Heart left ventricle (tissue), 16 donors: Measurements from ENCODE around the gene PRXL2C. TPM values are rescaled to one million over a fixed set of nuclear protein-coding genes. Genes with fewer than 3 reads are reported as not detected.
"Not testable (repeated sequence)": the region's sequence is repeated elsewhere in the genome, so short reads cannot be mapped to it uniquely, and the experiment has no call there.

Experiments used
- ATAC-seq, 4 donors: fragments of 200-7000 bp; cut with Tn5 transposase; one replicate each; pipeline ENCODE4 v1.9.1; 2020 to 2022; ENCODE audit warnings: moderate library complexity in 4 of 4, mild to moderate bottlenecking in 3 of 4, moderate number of reproducible peaks in 1 of 4
- DNase-seq, 5 donors: peaks; one replicate each; pipeline ENCODE4 v3.0.0-alpha.2; 2020
- H3K27ac ChIP-seq, 12 donors: fragments of 200-600 bp; sonication (generic) in 4 of 12; one replicate each; pipeline versions ENCODE4 v1.5.0 to v1.8.0; 2016 to 2022; ENCODE audit warnings: mild to moderate bottlenecking in 2 of 12
- H3K27me3 ChIP-seq, 9 donors: fragments of 200-600 bp; sonication (generic) in 2 of 9; one replicate each; pipeline versions ENCODE4 v1.5.1 to v1.8.0; 2016 to 2022; ENCODE audit warnings: mild to moderate bottlenecking in 3 of 9
- H3K36me3 ChIP-seq, 9 donors: fragments of 200-600 bp; sonication (generic) in 2 of 9; one replicate each; pipeline versions ENCODE4 v1.5.0 to v1.8.0; 2018 to 2022; ENCODE audit warnings: mild to moderate bottlenecking in 2 of 9
- H3K4me1 ChIP-seq, 12 donors: fragments of 200-600 bp; sonication (generic) in 4 of 12; one replicate each; pipeline versions ENCODE4 v1.5.0 to v1.8.0; 2016 to 2022; ENCODE audit warnings: mild to moderate bottlenecking in 3 of 12
- H3K4me3 ChIP-seq, 12 donors: fragments of 200-600 bp; sonication (generic) in 4 of 12; one replicate each; pipeline versions ENCODE4 v1.5.0 to v1.8.0; 2017 to 2022; ENCODE audit warnings: mild to moderate bottlenecking in 9 of 12, moderate library complexity in 4 of 12
- H3K9me3 ChIP-seq, 12 donors: fragments of 200-600 bp; sonication (generic) in 4 of 12; one replicate each; pipeline versions ENCODE4 v1.5.0 to v1.8.0; 2016 to 2022; ENCODE audit warnings: mild to moderate bottlenecking in 1 of 12
- CTCF ChIP-seq, 12 donors: fragments of 200-600 bp; sonication (generic) in 4 of 12; IDR thresholded peaks; one replicate each; pipeline versions ENCODE4 v1.5.0 to v1.8.0; 2018 to 2022; ENCODE audit warnings: antibody characterized with exemption in 12 of 12, mild to moderate bottlenecking in 5 of 12
- POLR2A ChIP-seq, 2 donors: fragments of 450-650 bp; IDR thresholded peaks; one replicate each; pipeline ENCODE4 v1.6.1; 2017; ENCODE audit warnings: antibody characterized with exemption in 2 of 2, mild to moderate bottlenecking in 2 of 2, moderate library complexity in 2 of 2
- WGBS, 4 donors: extraction: QIAGEN DNeasy Blood & Tissue Kit in 2 of 4; methylation state at CpG; one replicate each; pipeline versions ENCODE4 v1.1.5 to v1.1.7; 2013 to 2018; 5-methylcytosine and 5-hydroxymethylcytosine counted together
- intact Hi-C, 10 donors: fragments of 100-400 bp; cut with DNase I; formaldehyde crosslinking; loops; one replicate each; pipeline versions ENCODE4 v1.11.1 to v1.14.2; 2022
- long read RNA-seq, 3 donors: library from polyadenylated mRNA; unstranded; transcript quantifications; one replicate each; pipeline ENCODE4 v2.0.0, GENCODE V29; 2020 to 2021
- polyA plus RNA-seq, 2 donors: library from polyadenylated mRNA; stranded (reverse); fragments of 200-250 nt; gene quantifications; one replicate each; pipeline ENCODE4 v1.2.3, GENCODE V29; 2013
- total RNA-seq, 9 donors: library from RNA; depleted of rRNA in 2 of 9; stranded (reverse); fragments of >200 nt in 2 of 9; fragmentation: NEBNext Ultra II Directional in 3 of 9; extraction: Animal tissue kit (Norgen Biotek cat#: 25700) in 3 of 9; gene quantifications; one replicate each; pipeline versions ENCODE4 v1.1.0 to v1.2.4, GENCODE V29; 2016 to 2023
- donor health status: ischemic (EF 13 %, LVEDD 7.1; RV severe dilation, severe dysfunction).
- donor health status: healthy with polysubstance abuse.
- donor health status: DM: no; HTN: yes; CAD: no.
- donor health status: DM: no; HTN: no; CAD: no.
- donor health status: ischemic (EF 25% LVEDD 6.9; RV normal size, moderate dysfunction).
- donor health status: ischemic (EF 25% LVEDD 5.7; RV mildly dilated, moderate dysfunction).
- donor health status: healthy.
- donor health status: DM: yes; HTN: yes; CAD: no.
- donor health status: ischemic (EF 35%, LVEDD 5.7; RV mildly dilated, moderate dysfunction).
- donor health status: nonischemic (EF 11% LVEDD 7.7; RV severe dilation, severe dysfunction).
- donor health status: DM: yes; HTN: yes; CAD: no.
- donor health status: PGD.
- donor health status: ischemic (EF 29% LVEDD 5.4; RV normal size, mild dysfunction).
- donor health status: nonischemic (EF 23%, LVEDD 6.1; RV moderate dilation, normal function).

Gene PRXL2C
- total RNA-seq: 10 to 100 TPM; 18.7 to 41.1 (median 24.6) TPM
- polyA plus RNA-seq: 10 to 100 TPM; 10.6 to 14.7 TPM
- long read RNA-seq, donor 1, transcript PRXL2C-201 (6 exons, 2,863 nt): major isoform, 7 of 16 reads
- long read RNA-seq, donor 1, partial matches to known transcripts: 2 of 16 reads
- long read RNA-seq, donor 1, other reads (novel, unspliced or antisense): 6 of 16 reads
- long read RNA-seq, donor 2, transcript PRXL2C-201 (6 exons, 2,863 nt): major isoform, 5 of 14 reads
- long read RNA-seq, donor 2, partial matches to known transcripts: 1 of 14 reads
- long read RNA-seq, donor 2, other reads (novel, unspliced or antisense): 5 of 14 reads
- long read RNA-seq, donor 3, transcript PRXL2C-201 (6 exons, 2,863 nt): major isoform, 9 of 10 reads
- long read RNA-seq, donor 3, partial matches to known transcripts: 0 of 10 reads
- long read RNA-seq, donor 3, other reads (novel, unspliced or antisense): 1 of 10 reads

- DNase-seq (peak; percentile 90 to 92 (median 91)), ATAC-seq (peak; percentile 66 to 86 (median 80))
- no peaks in the 10 kb centered on the region for H3K27me3 ChIP-seq
- peaks cover 0 to 38% (median 13%) of the 10 kb centered on the region in 12 donors for H3K4me1 ChIP-seq
- intact Hi-C loops: loop anchor here in 5 of 10 donors (2.0 to 10.0 kb wide), 6 partner anchors 37 to 238 kb away; partner anchors contain the start of genes CDC14B (in 2 of the 5), ZNF367 (in 2 of the 5) and HABP4 (in 1 of the 5)
- peaks cover 4 to 30% (median 13%) of the 10 kb centered on the region in 9 donors for H3K36me3 ChIP-seq
- H3K27ac ChIP-seq: peak within 1 kb of the TSS; percentile 88 to 99 (median 98)
- H3K9me3 ChIP-seq: no peaks in the 10 kb centered on the region
- TF ChIP-seq CTCF (IDR thresholded peaks at IDR 0.05): peak in 1 of 12 donors; percentile 1
- TF ChIP-seq POLR2A (IDR thresholded peaks at IDR 0.05): no peak
- WGBS, 4 donors: 4 to 10% (median 5%) methylated on average over 22 to 57 of the region's 57 CpGs
- peak within 1 kb of the TSS; percentile 47 to 91 (median 67) for H3K4me3 ChIP-seq
Measured at GRCh38 chr9:96655198-96655851, at the start of gene PRXL2C. PRXL2C (minus strand) TSS chr9:96655317; CDS start chr9:96655281, 36 bp downstream.

GRCh38 chr9:96700721-96701375, 45.7 kb upstream of the PRXL2C start:
- DNase-seq, H3K27me3 ChIP-seq, H3K36me3 ChIP-seq, H3K27ac ChIP-seq, intact Hi-C loops, H3K4me1 ChIP-seq, H3K4me3 ChIP-seq, ATAC-seq: not testable (repeated sequence)
- 88 to 100% (median 93%) methylated on average over 5 to 30 of the region's 30 CpGs for WGBS, 4 donors
- H3K9me3 ChIP-seq: peaks cover 0 to 65% (median 15%) of the 10 kb centered on the region in 12 donors

GRCh38 chr9:96691326-96691725, 36.2 kb upstream of the PRXL2C start:
- no peak for DNase-seq
- intact Hi-C loops: no loop called here
- peaks cover 0 to 11% (median 3%) of the 10 kb centered on the region in 12 donors for H3K4me1 ChIP-seq
- peaks cover 0 to 3% (median 0%) of the 10 kb centered on the region in 9 donors for H3K36me3 ChIP-seq
- H3K27ac ChIP-seq: no peak overlapping the region
- no peak for ATAC-seq
- H3K27me3 ChIP-seq: no peaks in the 10 kb centered on the region
- no peak overlapping the region for H3K4me3 ChIP-seq
- TF ChIP-seq CTCF (IDR thresholded peaks at IDR 0.05): no peak
- H3K9me3 ChIP-seq: peaks cover 0 to 49% (median 6%) of the 10 kb centered on the region in 12 donors
- 57 to 70% (median 66%) methylated on average over 1 of the region's 1 CpG for WGBS, 4 donors

GRCh38 chr9:96688745-96689464, 33.8 kb upstream of the PRXL2C start:
- peaks cover 0 to 29% (median 6%) of the 10 kb centered on the region in 12 donors for H3K9me3 ChIP-seq
- peaks cover 0 to 13% (median 6%) of the 10 kb centered on the region in 12 donors for H3K4me1 ChIP-seq
- no peaks in the 10 kb centered on the region for H3K36me3 ChIP-seq
- TF ChIP-seq CTCF (IDR thresholded peaks at IDR 0.05): no peak
- no peak for TF ChIP-seq POLR2A (IDR thresholded peaks at IDR 0.05)
- 62 to 72% (median 70%) methylated on average over 8 of the region's 8 CpGs for WGBS, 4 donors
- H3K27me3 ChIP-seq: no peaks in the 10 kb centered on the region
- ATAC-seq: no peak
- intact Hi-C loops: no loop called here
- no peak for DNase-seq
- no peak overlapping the region for H3K4me3 ChIP-seq
- H3K27ac ChIP-seq: no peak overlapping the region
